HepG2 (cell line): Measurements from ENCODE around the gene UBE3B. TPM values are rescaled to one million over a fixed set of nuclear protein-coding genes. Genes with fewer than 3 reads are reported as not detected.

Source experiments
- ATAC-seq: fragments of 200-7000 bp; cut with Tn5 transposase; 3 replicates; pipeline ENCODE4 v1.9.1; 2020; ENCODE audit warnings: mild to moderate bottlenecking, moderate library complexity
- BruUV-seq: library from RNA; stranded (reverse); fragments of 400-500 nt; replicated peaks from 2 replicates; lab custom pipeline; 2021; lab: Mats Ljungman, UMichigan
- CTCF ChIA-PET: fragments of 300-600 bp; formaldehyde crosslinking; extraction: SDS; loops from one replicate; lab custom pipeline; 2021; ENCODE audit warnings: low total read pairs, inconsistent platforms, low intra/inter-chr PET ratio; lab: Yijun Ruan, JAX
- POLR2A ChIA-PET: fragments of 350-600 bp; sonication (Branson Sonifier 250); formaldehyde crosslinking; loops from one replicate; lab custom pipeline; 2020; ENCODE audit warnings: antibody characterized with exemption, inconsistent platforms; lab: Yijun Ruan, JAX
- DNase-seq: peaks from one replicate; pipeline ENCODE4 v3.0.0-alpha.2; 2015; ENCODE audit warnings: low spot score
- FAIRE-seq: peaks from 3 replicates; lab custom pipeline; 2011; peaks lifted over from hg19 to GRCh38; lab: Jason Lieb, UNC
- H2AFZ ChIP-seq: one replicate; pipeline ENCODE4 v1.6.1; 2011; ENCODE audit warnings: low read length, inconsistent platforms
- H3K27ac ChIP-seq: fragments of 300-600 bp; 3 replicates; pipeline ENCODE4 v1.8.0; 2011; ENCODE audit warnings: mixed run types, mild to moderate bottlenecking, mixed read lengths, low read length, inconsistent platforms; ENCODE audit not compliant: insufficient read depth; ENCODE audit errors: extremely low read length
- H3K27me3 ChIP-seq, 2 experiments: fragments of 200-600 bp in 1 of 2; 2 replicates in 1 of 2; 3 replicates in 1 of 2; pipeline versions ENCODE4 v1.6.0 to v1.8.0; 2011; ENCODE audit warnings: low read length in 2 of 2, mild to moderate bottlenecking in 2 of 2, moderate library complexity in 2 of 2, inconsistent platforms in 1 of 2; ENCODE audit not compliant: insufficient read depth in 2 of 2, control insufficient read depth in 1 of 2
- H3K36me3 ChIP-seq, 2 experiments: fragments of 200-600 bp in 1 of 2; replicated peaks in 1 of 2; 2 replicates in 1 of 2; 3 replicates in 1 of 2; pipeline versions ENCODE4 v1.5.1 to v1.8.0; 2011; ENCODE audit warnings: low read length in 2 of 2, inconsistent platforms in 1 of 2; ENCODE audit not compliant: insufficient read depth in 2 of 2, control insufficient read depth in 1 of 2
- H3K4me1 ChIP-seq: 2 replicates; pipeline ENCODE4 v1.5.1; 2012; ENCODE audit warnings: low read length, inconsistent platforms; ENCODE audit not compliant: insufficient read depth
- H3K4me2 ChIP-seq: 2 replicates; pipeline ENCODE4 v1.6.0; 2011; ENCODE audit warnings: low read depth, low read length, inconsistent platforms
- H3K4me3 ChIP-seq, 3 experiments: fragments of 200-600 bp in 1 of 3; sonication (generic), shearing (Covaris generic) in 1 of 3; replicated peaks in 1 of 3; 2 replicates each; pipeline ENCODE4 v1.5.1; 2011 to 2016; ENCODE audit warnings: low read length in 3 of 3, inconsistent platforms in 2 of 3, low read depth in 2 of 3, mild to moderate bottlenecking in 2 of 3, control low read depth in 1 of 3, mixed read lengths in 1 of 3; ENCODE audit not compliant: insufficient read depth in 1 of 3
- H3K79me2 ChIP-seq: one replicate; pipeline ENCODE4 v1.6.1; 2011; ENCODE audit warnings: low read length, inconsistent platforms; ENCODE audit not compliant: insufficient read depth
- H3K9ac ChIP-seq: 2 replicates; pipeline ENCODE4 v1.6.0; 2011; ENCODE audit warnings: mild to moderate bottlenecking, low read depth, low read length, inconsistent platforms; ENCODE audit not compliant: insufficient read depth
- H3K9me3 ChIP-seq: 2 replicates; pipeline ENCODE4 v1.5.1; 2012; ENCODE audit warnings: mild to moderate bottlenecking, low read length
- H4K20me1 ChIP-seq: 2 replicates; pipeline ENCODE4 v1.6.0; 2011; ENCODE audit warnings: inconsistent platforms, mild to moderate bottlenecking, low read length, moderate library complexity; ENCODE audit not compliant: insufficient read depth
- BRF2 ChIP-seq: sonication (generic); formaldehyde crosslinking; IDR thresholded peaks from 2 replicates; pipeline ENCODE4 v1.8.1; 2022; ENCODE audit warnings: mild to moderate bottlenecking, missing genetic modification reagents
- CEBPG ChIP-seq: IDR thresholded peaks from 2 replicates; pipeline ENCODE4 v1.6.1; 2016
- HNRNPK ChIP-seq: fragments of 200-400 bp; formaldehyde crosslinking; IDR thresholded peaks from 2 replicates; pipeline ENCODE4 v1.6.1; 2018; ENCODE audit warnings: low read length, low read depth, moderate library complexity, mild to moderate bottlenecking; ENCODE audit not compliant: poor library complexity, severe bottlenecking
- MAFF ChIP-seq: IDR thresholded peaks from 2 replicates; pipeline ENCODE4 v1.6.1; 2011; ENCODE audit warnings: low read depth, low read length, improper control_type of control experiment
- MLX ChIP-seq: IDR thresholded peaks from 2 replicates; pipeline ENCODE4 v1.6.1; 2016
- NR2F1 ChIP-seq, 2 experiments: fragments of 450-650 bp in 1 of 2; formaldehyde crosslinking in 1 of 2; IDR thresholded peaks; 2 replicates each; pipeline versions ENCODE4 v1.5.0 to v1.6.1; 2016 to 2020; ENCODE audit warnings: mild to moderate bottlenecking in 1 of 2, missing compliant biosample characterization in 1 of 2, missing genetic modification reagents in 1 of 2, moderate library complexity in 1 of 2
- PRMT3 ChIP-seq: sonication (generic); formaldehyde crosslinking; IDR thresholded peaks from 2 replicates; pipeline ENCODE4 v1.8.1; 2022; ENCODE audit warnings: low read depth, mild to moderate bottlenecking, moderate library complexity, missing genetic modification reagents, borderline replicate concordance
- PTBP1 ChIP-seq: fragments of 200-400 bp; formaldehyde crosslinking; IDR thresholded peaks from 2 replicates; pipeline ENCODE4 v1.6.1; 2018; ENCODE audit warnings: low read length, low read depth; ENCODE audit not compliant: poor library complexity, severe bottlenecking
- RFX1 ChIP-seq: fragments of 450-650 bp; IDR thresholded peaks from 2 replicates; pipeline ENCODE4 v1.6.1; 2017
- SMAD9 ChIP-seq: sonication (generic); formaldehyde crosslinking; IDR thresholded peaks from 2 replicates; pipeline ENCODE4 v1.5.1; 2020; ENCODE audit warnings: mild to moderate bottlenecking, missing genetic modification reagents
- TEF ChIP-seq: sonication (generic); formaldehyde crosslinking; IDR thresholded peaks from 2 replicates; pipeline ENCODE4 v1.5.0; 2020; ENCODE audit warnings: missing genetic modification reagents
- USF2 ChIP-seq, 2 experiments: sonication (generic) in 1 of 2; formaldehyde crosslinking in 1 of 2; IDR thresholded peaks; 2 replicates each; pipeline versions ENCODE4 v1.5.1 to v1.6.1; 2011 to 2020; ENCODE audit warnings: borderline replicate concordance in 1 of 2, low read depth in 1 of 2, low read length in 1 of 2, mild to moderate bottlenecking in 1 of 2, missing genetic modification reagents in 1 of 2, moderate library complexity in 1 of 2
- ZNF484 ChIP-seq: sonication (generic); formaldehyde crosslinking; IDR thresholded peaks from 2 replicates; pipeline ENCODE4 v1.5.1; 2020; ENCODE audit warnings: mild to moderate bottlenecking, low read depth, missing genetic modification reagents, borderline replicate concordance
- ZNF501 ChIP-seq: sonication (generic); formaldehyde crosslinking; IDR thresholded peaks from 2 replicates; pipeline ENCODE4 v1.5.1; 2020; ENCODE audit warnings: mild to moderate bottlenecking, moderate library complexity, missing genetic modification reagents
- ZNF615 ChIP-seq: sonication (generic); formaldehyde crosslinking; IDR thresholded peaks from 2 replicates; pipeline ENCODE4 v1.5.0; 2020; ENCODE audit warnings: mild to moderate bottlenecking, missing genetic modification reagents, borderline replicate concordance
- ZXDC ChIP-seq: sonication (generic); formaldehyde crosslinking; IDR thresholded peaks from 2 replicates; pipeline ENCODE4 v1.5.0; 2020; ENCODE audit warnings: mild to moderate bottlenecking, missing genetic modification reagents
- WGBS: methylation state at CpG from one replicate; pipeline ENCODE4 v1.1.6; 2017; ENCODE audit warnings: low lambda C conversion rate; 5-methylcytosine and 5-hydroxymethylcytosine counted together
- in situ Hi-C: cut with HindIII; loops from 2 replicates; pipeline ENCODE4 v1.10.0; 2017; ENCODE audit warnings: low pct_unique_long_range_greater_than_20kb; ENCODE audit not compliant: extremely low pct_ligation_motif_present
- intact Hi-C: fragments of 100-400 bp; cut with micrococcal nuclease; formaldehyde crosslinking; loops from one replicate; pipeline ENCODE4 v1.10.0; 2022; ENCODE audit not compliant: unreplicated experiment
- polyA plus RNA-seq, 8 experiments: library from polyadenylated mRNA; depleted of rRNA in 3 of 8; stranded (reverse) in 7 of 8; unstranded in 1 of 8; fragments of >200 nt; fragmentation: Illumina TruSeq in 4 of 8; extraction: Trizol in 4 of 8; gene quantifications; 2 replicates each; pipeline versions ENCODE4 v1.2.1 to v1.2.3, GENCODE V29; 2011 to 2016; ENCODE audit warnings: low read depth in 4 of 8, missing spikeins in 1 of 8, mixed read lengths in 1 of 8; ENCODE audit not compliant: insufficient read depth in 1 of 8
- total RNA-seq, 5 experiments: library from RNA; depleted of rRNA; stranded (reverse); fragments of >200 nt; fragmentation: Illumina TruSeq; extraction: Trizol; gene quantifications; 2 replicates each; pipeline ENCODE4 v1.2.3, GENCODE V29; 2016; ENCODE audit warnings: low read depth in 1 of 5

The UBE3B gene
- total and polyA plus RNA-seq, 2 of the 13 experiments (the other 11 are each of a cell fraction or from before 2014, with no cell fraction given), result 22.7 to 25.3 TPM

- no peak for TF ChIP-seq USF2 (IDR thresholded peaks at IDR 0.05; ENCODE audit: low read depth, low read length)
- no peak for TF ChIP-seq USF2 (CRISPR knock-in tag; IDR thresholded peaks at IDR 0.05; ENCODE audit: borderline replicate concordance)
- TF ChIP-seq MLX (CRISPR knock-in tag), result no peak
- no peak for TF ChIP-seq PTBP1
- TF ChIP-seq MAFF, result no peak
- TF ChIP-seq ZNF484 (CRISPR knock-in tag), result no peak
- TF ChIP-seq ZNF615 (CRISPR knock-in tag), result no peak
These were observed 69.9 kb downstream of the UBE3B start (continued) for GRCh38 chr12:109547286-109547685.

GRCh38 chr12:109548258-109548657, 70.8 kb downstream of the UBE3B start:
- Histone ChIP-seq H3K27me3 (peaks cover 11 to 53% of the 10 kb centered on the region in 2 experiments), H3K4me3 (no peak overlapping the region), H3K36me3 (no peaks in the 10 kb centered on the region), H3K9ac (no peak overlapping the region), H3K4me2 (no peak overlapping the region), H4K20me1 (no peaks in the 10 kb centered on the region), H3K9me3 (no peaks in the 10 kb centered on the region), H3K79me2 (no peaks in the 10 kb centered on the region), H2AFZ (no peak overlapping the region), H3K27ac (no peak overlapping the region), H3K4me1 (peaks cover 48% of the 10 kb centered on the region)
- 51% methylated on average over 4 of the region's 4 CpGs for WGBS
- intact Hi-C loops (no loop called here), in situ Hi-C loops (no loop called here)
- BruUV-seq, result no TSS peak
- ChIA-PET CTCF (no interaction called here), POLR2A (no interaction called here)
- ATAC-seq (no peak), FAIRE-seq (no peak), DNase-seq (no peak)
- TF ChIP-seq SMAD9 (no peak), RFX1 (no peak), CEBPG (CRISPR knock-in tag) (no peak), ZNF501 (CRISPR knock-in tag) (no peak), PRMT3 (no peak), TEF (no peak), HNRNPK (no peak), BRF2 (CRISPR knock-in tag) (no peak), ZXDC (CRISPR knock-in tag) (no peak), NR2F1 (CRISPR knock-in tag; IDR thresholded peaks at IDR 0.05) (no peak)
